ENCODE measurements around the gene NDUFC1. TPM values are rescaled to one million over a fixed set of nuclear protein-coding genes. Genes with fewer than 3 reads are reported as not detected.

Gene NDUFC1
- total and polyA plus RNA-seq, 4 donors, result 12.4 to 192 (median 50.8) TPM

DNA sequence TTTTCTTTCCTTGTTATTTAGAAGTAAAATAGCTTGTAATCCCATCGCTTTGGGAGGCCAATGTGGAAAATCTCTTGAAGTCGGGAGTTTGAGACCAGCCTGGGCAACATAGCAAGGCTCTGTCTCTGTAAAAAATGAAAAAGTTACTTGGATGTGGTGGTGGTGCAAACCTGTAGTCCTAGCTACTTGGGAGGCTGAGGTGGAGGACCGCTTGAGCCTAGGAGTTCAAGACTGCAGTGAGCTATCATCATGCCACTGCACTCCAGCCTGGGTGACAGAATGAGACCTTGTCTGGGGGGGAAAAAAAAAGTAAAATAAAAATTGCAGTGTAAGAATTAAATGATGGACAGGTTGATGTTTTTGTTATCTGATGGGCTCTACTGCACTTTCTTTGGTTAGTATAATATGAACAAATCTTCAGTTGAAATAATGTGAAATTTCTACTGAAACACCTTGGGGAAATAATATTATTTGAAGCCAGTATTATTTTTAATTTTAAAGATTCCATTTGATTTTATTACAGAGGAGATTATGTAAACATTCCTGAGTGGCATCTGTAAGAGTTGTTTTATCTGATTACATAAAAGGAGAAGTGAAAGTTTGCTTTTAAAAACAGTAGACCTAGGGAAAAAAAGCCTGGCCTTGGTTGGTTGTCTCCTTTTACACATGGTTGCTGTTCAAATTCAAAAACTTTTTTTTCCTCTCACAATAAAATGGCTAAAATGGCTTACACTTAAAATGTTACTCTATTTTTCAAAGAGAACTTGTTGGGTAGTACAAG lies 10.5 kb upstream of the NDUFC1 start:
- H3K4me1 ChIP-seq (ENCODE audit: control insufficient read depth in 4 of 4, insufficient read depth in 4 of 4, low read length in 3 of 4), result peaks cover 0 to 23% (median 11%) of the 10 kb centered on the region in 4 donors
- H3K27ac ChIP-seq (ENCODE audit: low read depth in 1 of 2, low read length in 2 of 2), result no peak overlapping the region

DNA sequence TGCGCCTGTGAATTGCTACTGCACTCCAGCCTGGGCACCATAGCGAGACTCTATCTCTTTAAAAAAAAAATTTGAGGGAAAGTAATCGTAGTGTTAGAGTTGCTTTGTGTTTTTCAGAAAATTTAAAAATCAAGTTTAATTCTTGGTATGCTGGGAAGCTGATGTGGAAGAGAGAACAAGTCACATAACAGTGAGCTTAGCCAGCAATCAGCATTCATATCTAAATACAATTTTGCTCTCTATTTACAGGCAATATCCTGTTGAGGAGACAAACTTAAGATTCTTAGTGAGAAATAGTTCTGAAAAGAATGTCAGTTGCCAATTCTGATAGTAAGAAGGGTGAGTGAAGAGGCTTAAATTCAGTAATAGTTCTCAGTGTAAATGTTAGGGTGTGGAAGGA lies 9.6 kb upstream of the NDUFC1 start:
- H3K4me1 ChIP-seq (ENCODE audit: control insufficient read depth in 4 of 4, insufficient read depth in 4 of 4, low read length in 3 of 4), result peaks cover 0 to 25% (median 11%) of the 10 kb centered on the region in 4 donors
- WGBS, result 85% methylated on average over 3 of the region's 3 CpGs
- no peak for DNase-seq (ENCODE audit: low spot score)
- H3K27ac ChIP-seq (ENCODE audit: low read depth in 1 of 2, low read length in 2 of 2), result no peak overlapping the region
- H3K27me3 ChIP-seq (ENCODE audit: control insufficient read depth in 4 of 4, insufficient read depth in 4 of 4, low read length in 3 of 4), result no peaks in the 10 kb centered on the region
- no peak overlapping the region for H3K9ac ChIP-seq (ENCODE audit: low read depth in 1 of 2, low read length in 2 of 2)
- peaks cover 0 to 2% (median 0%) of the 10 kb centered on the region in 4 donors for H3K36me3 ChIP-seq (ENCODE audit: control insufficient read depth in 4 of 4, insufficient read depth in 3 of 4, low read depth in 1 of 4, low read length in 3 of 4)
- no peak overlapping the region for H3K4me3 ChIP-seq (ENCODE audit: low read depth in 1 of 3, low read length in 3 of 3)
- H3K9me3 ChIP-seq (ENCODE audit: control insufficient read depth in 4 of 4, low read length in 3 of 4), result no peaks in the 10 kb centered on the region
- TF ChIP-seq HNF4A (conservative IDR thresholded peaks at IDR 0.05), result no peak
- no peak for TF ChIP-seq TAF1 (conservative IDR thresholded peaks at IDR 0.05)

More for the DNA sequence above, 10.5 kb upstream of the NDUFC1 start:
- WGBS, result 75% methylated on average over 3 of the region's 3 CpGs
- no peaks in the 10 kb centered on the region for H3K27me3 ChIP-seq (ENCODE audit: control insufficient read depth in 4 of 4, insufficient read depth in 4 of 4, low read length in 3 of 4)
- H3K36me3 ChIP-seq (ENCODE audit: control insufficient read depth in 4 of 4, insufficient read depth in 3 of 4, low read depth in 1 of 4, low read length in 3 of 4), result peaks cover 0 to 2% (median 0%) of the 10 kb centered on the region in 4 donors
- H3K9me3 ChIP-seq (ENCODE audit: control insufficient read depth in 4 of 4, low read length in 3 of 4), result no peaks in the 10 kb centered on the region
- no peak for DNase-seq (ENCODE audit: low spot score)
- no peak overlapping the region for H3K9ac ChIP-seq (ENCODE audit: low read depth in 1 of 2, low read length in 2 of 2)
- no peak for TF ChIP-seq SP1 (IDR thresholded peaks at IDR 0.05)
- TF ChIP-seq GABPA (IDR thresholded peaks at IDR 0.05 in 1 of 2, conservative IDR thresholded peaks at IDR 0.05 in 1 of 2), result no peak
- no peak for TF ChIP-seq HNF4A (conservative IDR thresholded peaks at IDR 0.05)
- no peak for TF ChIP-seq RXRA (IDR thresholded peaks at IDR 0.05)
- TF ChIP-seq, protein P1, sequence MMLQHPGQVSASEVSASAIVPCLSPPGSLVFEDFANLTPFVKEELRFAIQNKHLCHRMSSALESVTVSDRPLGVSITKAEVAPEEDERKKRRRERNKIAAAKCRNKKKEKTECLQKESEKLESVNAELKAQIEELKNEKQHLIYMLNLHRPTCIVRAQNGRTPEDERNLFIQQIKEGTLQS (IDR thresholded peaks at IDR 0.05), result no peak
- no peak for TF ChIP-seq EGR1 (IDR thresholded peaks at IDR 0.05; ENCODE audit: low read depth in 2 of 2)
- TF ChIP-seq NR2F2 (IDR thresholded peaks at IDR 0.05), result no peak
- no peak for TF ChIP-seq YY1 (IDR thresholded peaks at IDR 0.05)
- no peak for TF ChIP-seq HNF4G (IDR thresholded peaks at IDR 0.05)
- TF ChIP-seq, protein P2, sequence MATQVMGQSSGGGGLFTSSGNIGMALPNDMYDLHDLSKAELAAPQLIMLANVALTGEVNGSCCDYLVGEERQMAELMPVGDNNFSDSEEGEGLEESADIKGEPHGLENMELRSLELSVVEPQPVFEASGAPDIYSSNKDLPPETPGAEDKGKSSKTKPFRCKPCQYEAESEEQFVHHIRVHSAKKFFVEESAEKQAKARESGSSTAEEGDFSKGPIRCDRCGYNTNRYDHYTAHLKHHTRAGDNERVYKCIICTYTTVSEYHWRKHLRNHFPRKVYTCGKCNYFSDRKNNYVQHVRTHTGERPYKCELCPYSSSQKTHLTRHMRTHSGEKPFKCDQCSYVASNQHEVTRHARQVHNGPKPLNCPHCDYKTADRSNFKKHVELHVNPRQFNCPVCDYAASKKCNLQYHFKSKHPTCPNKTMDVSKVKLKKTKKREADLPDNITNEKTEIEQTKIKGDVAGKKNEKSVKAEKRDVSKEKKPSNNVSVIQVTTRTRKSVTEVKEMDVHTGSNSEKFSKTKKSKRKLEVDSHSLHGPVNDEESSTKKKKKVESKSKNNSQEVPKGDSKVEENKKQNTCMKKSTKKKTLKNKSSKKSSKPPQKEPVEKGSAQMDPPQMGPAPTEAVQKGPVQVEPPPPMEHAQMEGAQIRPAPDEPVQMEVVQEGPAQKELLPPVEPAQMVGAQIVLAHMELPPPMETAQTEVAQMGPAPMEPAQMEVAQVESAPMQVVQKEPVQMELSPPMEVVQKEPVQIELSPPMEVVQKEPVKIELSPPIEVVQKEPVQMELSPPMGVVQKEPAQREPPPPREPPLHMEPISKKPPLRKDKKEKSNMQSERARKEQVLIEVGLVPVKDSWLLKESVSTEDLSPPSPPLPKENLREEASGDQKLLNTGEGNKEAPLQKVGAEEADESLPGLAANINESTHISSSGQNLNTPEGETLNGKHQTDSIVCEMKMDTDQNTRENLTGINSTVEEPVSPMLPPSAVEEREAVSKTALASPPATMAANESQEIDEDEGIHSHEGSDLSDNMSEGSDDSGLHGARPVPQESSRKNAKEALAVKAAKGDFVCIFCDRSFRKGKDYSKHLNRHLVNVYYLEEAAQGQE (IDR thresholded peaks at IDR 0.05), result no peak
- TF ChIP-seq JUND (IDR thresholded peaks at IDR 0.05), result no peak
- TF ChIP-seq, protein P3, sequence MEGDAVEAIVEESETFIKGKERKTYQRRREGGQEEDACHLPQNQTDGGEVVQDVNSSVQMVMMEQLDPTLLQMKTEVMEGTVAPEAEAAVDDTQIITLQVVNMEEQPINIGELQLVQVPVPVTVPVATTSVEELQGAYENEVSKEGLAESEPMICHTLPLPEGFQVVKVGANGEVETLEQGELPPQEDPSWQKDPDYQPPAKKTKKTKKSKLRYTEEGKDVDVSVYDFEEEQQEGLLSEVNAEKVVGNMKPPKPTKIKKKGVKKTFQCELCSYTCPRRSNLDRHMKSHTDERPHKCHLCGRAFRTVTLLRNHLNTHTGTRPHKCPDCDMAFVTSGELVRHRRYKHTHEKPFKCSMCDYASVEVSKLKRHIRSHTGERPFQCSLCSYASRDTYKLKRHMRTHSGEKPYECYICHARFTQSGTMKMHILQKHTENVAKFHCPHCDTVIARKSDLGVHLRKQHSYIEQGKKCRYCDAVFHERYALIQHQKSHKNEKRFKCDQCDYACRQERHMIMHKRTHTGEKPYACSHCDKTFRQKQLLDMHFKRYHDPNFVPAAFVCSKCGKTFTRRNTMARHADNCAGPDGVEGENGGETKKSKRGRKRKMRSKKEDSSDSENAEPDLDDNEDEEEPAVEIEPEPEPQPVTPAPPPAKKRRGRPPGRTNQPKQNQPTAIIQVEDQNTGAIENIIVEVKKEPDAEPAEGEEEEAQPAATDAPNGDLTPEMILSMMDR (IDR thresholded peaks at IDR 0.05; ENCODE audit: low read depth, low read length, missing input control), result no peak
- no peak for TF ChIP-seq FOXA1 (IDR thresholded peaks at IDR 0.05)
- H3K4me3 ChIP-seq (ENCODE audit: low read depth in 1 of 3, low read length in 3 of 3), result no peak overlapping the region

All from liver (tissue), 9 donors.